Transverse colon (tissue), 4 donors: Measurements from ENCODE around the gene APOL3. TPM values are rescaled to one million over a fixed set of nuclear protein-coding genes. Genes with fewer than 3 reads are reported as not detected.

Experiments used
- DNase-seq: peaks from one replicate; pipeline ENCODE4 v3.0.0-alpha.2; 2019
- H3K27ac ChIP-seq, 4 donors: fragments of 200-600 bp; sonication (generic); 2 replicates each; pipeline ENCODE4 v1.5.1; 2016 to 2018; ENCODE audit warnings: inconsistent platforms in 4 of 4
- H3K27me3 ChIP-seq: fragments of 200-600 bp; sonication (generic); 2 replicates; pipeline ENCODE4 v1.5.1; 2017; ENCODE audit warnings: inconsistent platforms
- H3K36me3 ChIP-seq, 4 donors: fragments of 200-600 bp; sonication (generic); 2 replicates each; pipeline ENCODE4 v1.5.1; 2017 to 2019; ENCODE audit warnings: inconsistent platforms in 4 of 4
- H3K4me1 ChIP-seq, 4 donors: fragments of 200-600 bp; sonication (generic); 2 replicates each; pipeline ENCODE4 v1.5.1; 2017 to 2020; ENCODE audit warnings: inconsistent platforms in 4 of 4
- H3K4me3 ChIP-seq, 4 donors: fragments of 200-600 bp; sonication (generic); 1 replicate in 1 of 4; 2 replicates in 3 of 4; pipeline versions ENCODE4 v1.5.1 to v1.6.1; 2017 to 2019; ENCODE audit warnings: inconsistent platforms in 4 of 4
- H3K9me3 ChIP-seq, 2 donors: fragments of 200-600 bp; sonication (generic); 2 replicates each; pipeline ENCODE4 v1.5.1; 2017 to 2019; ENCODE audit warnings: inconsistent platforms in 2 of 2
- CTCF ChIP-seq, 5 experiments: fragments of 200-600 bp in 3 of 5; fragments of 450-650 bp in 2 of 5; sonication (generic) in 3 of 5; IDR thresholded peaks; 1 replicate in 2 of 5; 2 replicates in 3 of 5; pipeline ENCODE4 v1.5.1; 2016 to 2017; ENCODE audit warnings: antibody characterized with exemption in 5 of 5, inconsistent platforms in 3 of 5, mild to moderate bottlenecking in 2 of 5, moderate library complexity in 1 of 5
- EP300 ChIP-seq: sonication (generic); formaldehyde crosslinking; IDR thresholded peaks from one replicate; pipeline ENCODE4 v1.6.1; 2017; ENCODE audit warnings: antibody characterized with exemption, low read depth
- POLR2A ChIP-seq: fragments of 450-650 bp; IDR thresholded peaks from one replicate; pipeline ENCODE4 v1.6.1; 2016; ENCODE audit warnings: antibody characterized with exemption, mild to moderate bottlenecking, moderate library complexity
- POLR2AphosphoS5 ChIP-seq, 3 donors: sonication (generic); formaldehyde crosslinking; IDR thresholded peaks; one replicate each; pipeline ENCODE4 v1.6.1; 2016; ENCODE audit warnings: antibody characterized with exemption in 3 of 3
- WGBS, 2 donors: methylation state at CpG; one replicate each; pipeline ENCODE4 v1.1.5; 2018; ENCODE audit warnings: low coverage in 1 of 2; 5-methylcytosine and 5-hydroxymethylcytosine counted together
- in situ Hi-C, 4 donors: fragments of 200-750 bp; cut with MboI; loops; one replicate each; pipeline versions ENCODE4 v1.15.0 to v1.15.1; 2017; ENCODE audit warnings: low sequenced_read_pairs in 3 of 4, low pct_ligation_motif_present in 1 of 4, low pct_unique_long_range_greater_than_20kb in 1 of 4
- intact Hi-C: fragments of 100-400 bp; cut with DNase I; formaldehyde crosslinking; loops from one replicate; pipeline ENCODE4 v1.15.1; 2023; ENCODE audit warnings: low total_unique reads
- total RNA-seq, 4 donors: library from RNA; depleted of rRNA; stranded (reverse); fragments of >200 nt; gene quantifications; one replicate each; pipeline ENCODE4 v1.1.0, GENCODE V29; 2016

APOL3 gene
- total RNA-seq, 4 donors from 2014 or later = 8.7 to 53.9 (median 19.4) TPM

DNA sequence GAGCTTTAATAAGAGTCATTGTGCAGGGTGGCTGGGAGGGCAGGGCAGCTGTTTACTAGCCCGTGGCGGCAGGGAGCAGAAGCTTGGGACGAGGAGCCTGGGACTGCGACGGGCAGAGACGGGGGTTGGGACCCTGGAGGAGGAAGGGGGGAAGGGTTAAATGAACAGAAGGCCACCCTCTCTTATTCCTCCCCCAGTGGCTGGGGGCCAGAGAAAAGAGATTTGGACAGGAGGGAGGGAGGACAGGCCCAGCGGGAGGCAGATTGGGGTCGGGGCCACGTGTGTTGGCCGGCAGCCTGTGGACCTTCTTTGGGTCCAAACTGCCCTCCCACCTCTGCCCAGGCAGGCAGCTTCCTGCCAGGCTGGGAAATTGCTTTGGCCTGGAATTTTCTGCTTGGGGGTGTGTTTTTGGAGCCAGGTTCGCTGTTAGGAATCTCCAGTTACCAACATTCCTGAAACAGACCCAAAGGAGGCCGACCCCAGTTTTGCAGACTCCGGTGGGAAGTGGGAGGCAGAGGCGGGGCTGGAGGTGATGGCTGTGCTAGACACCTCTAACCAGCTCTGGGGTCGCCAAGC, 50.2 kb downstream of the APOL3 start:
- Histone ChIP-seq H3K27me3 (no peaks in the 10 kb centered on the region), H3K4me3 (no peak overlapping the region), H3K9me3 (no peaks in the 10 kb centered on the region), H3K36me3 (no peaks in the 10 kb centered on the region), H3K27ac (no peak overlapping the region), H3K4me1 (no peaks in the 10 kb centered on the region)
- DNase-seq = no peak
- 78% methylated on average over 15 of the region's 15 CpGs; no CpG with 5 or more reads in 1 of the 2 donors for WGBS, 2 donors
- TF ChIP-seq CTCF (IDR thresholded peaks at IDR 0.05) (no peak), POLR2A (no peak), POLR2AphosphoS5 (IDR thresholded peaks at IDR 0.05) (no peak), EP300 (no peak)
- intact Hi-C loops = no loop called here
- in situ Hi-C loops = loop anchor here in 2 of 4 donors (25.0 kb wide), 3 partner anchors 473 to 698 kb away; partner anchors contain the start of genes APOL6 (in 1 of the 2), MB (in 1 of the 2) and MCM5 (in 1 of the 2)

DNA sequence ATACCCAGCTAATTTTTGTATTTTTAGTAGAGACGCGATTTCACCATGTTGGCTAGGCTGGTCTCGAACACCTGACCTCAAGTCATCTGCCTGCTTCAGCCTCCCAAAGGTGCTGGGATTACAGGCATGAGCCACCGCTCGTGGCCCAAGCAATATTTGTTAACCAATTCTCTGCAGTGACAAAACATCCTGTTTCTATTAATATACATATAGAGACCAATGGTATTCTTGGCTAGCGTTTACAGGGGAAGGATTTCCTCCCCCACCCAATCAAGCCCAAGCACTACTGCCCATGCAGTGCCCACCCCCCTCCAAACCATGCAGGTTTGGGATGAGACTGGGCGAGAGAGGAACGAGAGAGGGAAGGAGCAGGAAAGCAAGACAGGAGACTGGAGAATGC, 53.1 kb downstream of the APOL3 start:
- Histone ChIP-seq H3K4me1 (no peaks in the 10 kb centered on the region), H3K27me3 (no peaks in the 10 kb centered on the region), H3K9me3 (no peaks in the 10 kb centered on the region), H3K27ac (no peak overlapping the region), H3K4me3 (no peak overlapping the region), H3K36me3 (no peaks in the 10 kb centered on the region)
- TF ChIP-seq EP300 (no peak), POLR2AphosphoS5 (IDR thresholded peaks at IDR 0.05) (no peak), POLR2A (no peak), CTCF (IDR thresholded peaks at IDR 0.05) (no peak)
- DNase-seq = no peak
- in situ Hi-C loops (loop anchor here in 2 of 4 donors (25.0 kb wide), 3 partner anchors 470 to 695 kb away; partner anchors contain the start of genes APOL6 (in 1 of the 2), MB (in 1 of the 2) and MCM5 (in 1 of the 2)), intact Hi-C loops (no loop called here)
- 50 to 58% methylated on average over 1 to 8 of the region's 8 CpGs for WGBS, 2 donors

DNA sequence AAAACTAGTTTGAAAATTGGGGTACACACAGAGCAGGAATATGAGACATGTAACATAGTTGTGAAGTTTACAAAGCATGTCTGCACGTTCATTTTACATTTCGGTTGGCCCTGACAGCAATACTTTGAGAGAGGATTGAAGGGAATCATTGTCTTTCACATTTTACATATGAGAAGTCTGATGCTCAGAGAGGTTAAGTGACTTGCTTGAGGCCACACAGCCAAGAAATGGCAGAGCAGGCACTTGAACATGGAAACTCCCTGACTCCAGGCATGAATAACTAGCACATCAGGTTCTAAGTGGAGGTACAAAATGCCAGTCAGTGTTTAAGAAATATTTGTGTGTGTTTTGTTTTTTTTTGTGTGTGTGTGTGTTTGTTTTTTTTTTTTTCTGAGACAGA, 53.6 kb downstream of the APOL3 start:
- 77 to 90% methylated on average over 2 of the region's 2 CpGs for WGBS, 2 donors
- DNase-seq = no peak
- in situ Hi-C loops = loop anchor here in 2 of 4 donors (25.0 kb wide), 3 partner anchors 470 to 695 kb away; partner anchors contain the start of genes APOL6 (in 1 of the 2), MB (in 1 of the 2) and MCM5 (in 1 of the 2)
- Histone ChIP-seq H3K27me3 (no peaks in the 10 kb centered on the region), H3K9me3 (no peaks in the 10 kb centered on the region), H3K27ac (no peak overlapping the region), H3K4me3 (no peak overlapping the region), H3K4me1 (no peaks in the 10 kb centered on the region), H3K36me3 (no peaks in the 10 kb centered on the region)
- TF ChIP-seq CTCF (IDR thresholded peaks at IDR 0.05) = no peak
- TF ChIP-seq POLR2A = no peak
- no peak for TF ChIP-seq POLR2AphosphoS5 (IDR thresholded peaks at IDR 0.05)
- TF ChIP-seq EP300 = no peak
- intact Hi-C loops = no loop called here

DNA sequence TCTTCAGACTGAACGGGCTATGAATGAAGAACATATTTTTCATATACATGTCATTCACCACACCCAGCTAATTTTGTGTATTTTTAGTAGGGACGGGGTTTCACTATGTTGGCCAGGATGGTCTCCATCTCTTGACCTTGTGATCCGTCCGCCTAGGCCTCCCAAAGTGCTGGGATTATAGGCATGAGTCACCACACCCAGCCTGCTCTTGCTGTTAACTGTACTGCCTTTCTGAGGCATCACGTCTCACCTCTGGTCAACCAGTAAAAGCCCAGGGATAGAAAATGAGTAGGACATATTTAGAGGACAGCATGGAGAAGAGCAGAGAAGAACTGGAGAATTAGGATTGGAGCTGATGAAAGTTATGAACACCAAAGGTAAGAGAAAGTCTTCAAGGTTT, 55.6 kb downstream of the APOL3 start:
- intact Hi-C loops = no loop called here
- in situ Hi-C loops = loop anchor here in 2 of 4 donors (25.0 kb wide), 3 partner anchors 468 to 693 kb away; partner anchors contain the start of genes APOL6 (in 1 of the 2), MB (in 1 of the 2) and MCM5 (in 1 of the 2)
- TF ChIP-seq CTCF (IDR thresholded peaks at IDR 0.05) = no peak
- TF ChIP-seq POLR2AphosphoS5 (IDR thresholded peaks at IDR 0.05) = no peak
- TF ChIP-seq POLR2A = no peak
- no peak for TF ChIP-seq EP300

More for the DNA sequence above, 55.6 kb downstream of the APOL3 start:
- H3K36me3 ChIP-seq = no peaks in the 10 kb centered on the region
- peaks cover 3% of the 10 kb centered on the region for H3K27me3 ChIP-seq
- no peak overlapping the region for H3K27ac ChIP-seq
- H3K4me1 ChIP-seq = no peaks in the 10 kb centered on the region
- H3K4me3 ChIP-seq = no peak overlapping the region
- WGBS, 2 donors = 62 to 65% methylated on average over 3 to 5 of the region's 5 CpGs
- DNase-seq = no peak
- no peaks in the 10 kb centered on the region for H3K9me3 ChIP-seq
